ENCODE measurements around the gene CCSER1. TPM values are rescaled to one million over a fixed set of nuclear protein-coding genes. Genes with fewer than 3 reads are reported as not detected.
"Not testable (repeated sequence)": the region's sequence is repeated elsewhere in the genome, so short reads cannot be mapped to it uniquely, and the experiment has no call there.

Gene CCSER1
- total RNA-seq, 1 experiment from 2014 or later = 5.9 TPM

- Histone ChIP-seq H3K9me3 (ENCODE audit: insufficient read depth, low read depth) (no peaks in the 10 kb centered on the region), H2AFZ (no peak overlapping the region), H3K4me1 (replicated peaks; ENCODE audit: insufficient read depth) (no peaks in the 10 kb centered on the region), H3K36me3 (ENCODE audit: low read depth) (no peaks in the 10 kb centered on the region), H3K27ac (no peak overlapping the region), H3K4me3 (no peak overlapping the region), H3K4me2 (no peak overlapping the region), H3K9me2 (ENCODE audit: insufficient read depth) (no peaks in the 10 kb centered on the region), H4K20me1 (ENCODE audit: insufficient read depth) (no peaks in the 10 kb centered on the region), H3F3A (ENCODE audit: insufficient read depth, low read depth) (no peaks in the 10 kb centered on the region), H3K27me3 (ENCODE audit: insufficient read depth, low read depth) (no peaks in the 10 kb centered on the region), H3K79me2 (ENCODE audit: low read depth) (no peaks in the 10 kb centered on the region)
- BruUV-seq (replicated peaks) = no TSS peak
- intact Hi-C loops (cut with micrococcal nuclease; ENCODE audit: unreplicated experiment) = no loop called here
- DNase-seq = no peak
- POLR2A ChIA-PET (ENCODE audit: unreplicated experiment) = no interaction called here
- CTCF ChIA-PET = no interaction called here
- no peak for TF ChIP-seq EZH2 (IDR thresholded peaks at IDR 0.05; ENCODE audit: low read depth)
- no peak for TF ChIP-seq CTCF (conservative IDR thresholded peaks at IDR 0.05)
These were observed 247.9 kb downstream of the CCSER1 start for GRCh38 chr4:90375081-90375480.

GRCh38 chr4:90393215-90393614, 266.0 kb downstream of the CCSER1 start:
- no peak overlapping the region for H3K27ac ChIP-seq
- no peak for DNase-seq
- ChIA-PET CTCF (no interaction called here), POLR2A (ENCODE audit: unreplicated experiment) (no interaction called here)
- intact Hi-C loops (cut with micrococcal nuclease; ENCODE audit: unreplicated experiment) = no loop called here
- no peak overlapping the region for H2AFZ ChIP-seq
- H3F3A ChIP-seq (ENCODE audit: insufficient read depth, low read depth) = no peaks in the 10 kb centered on the region
- H4K20me1 ChIP-seq (ENCODE audit: insufficient read depth) = no peaks in the 10 kb centered on the region
- no peak overlapping the region for H3K4me2 ChIP-seq
- BruUV-seq (replicated peaks) = no TSS peak
- no peaks in the 10 kb centered on the region for H3K79me2 ChIP-seq (ENCODE audit: low read depth)
- H3K4me3 ChIP-seq = no peak overlapping the region
- no peaks in the 10 kb centered on the region for H3K9me2 ChIP-seq (ENCODE audit: insufficient read depth)
- no peaks in the 10 kb centered on the region for H3K36me3 ChIP-seq (ENCODE audit: low read depth)
- H3K27me3 ChIP-seq (ENCODE audit: insufficient read depth, low read depth) = no peaks in the 10 kb centered on the region
- no peaks in the 10 kb centered on the region for H3K4me1 ChIP-seq (replicated peaks; ENCODE audit: insufficient read depth)
- no peaks in the 10 kb centered on the region for H3K9me3 ChIP-seq (ENCODE audit: insufficient read depth, low read depth)
- TF ChIP-seq CTCF (conservative IDR thresholded peaks at IDR 0.05) (no peak), EZH2 (IDR thresholded peaks at IDR 0.05; ENCODE audit: low read depth) (no peak)

- Histone ChIP-seq H3K9me3 (ENCODE audit: insufficient read depth, low read depth) (no peaks in the 10 kb centered on the region), H3K79me2 (ENCODE audit: low read depth) (no peaks in the 10 kb centered on the region), H3K9me2 (ENCODE audit: insufficient read depth) (no peaks in the 10 kb centered on the region), H3K36me3 (ENCODE audit: low read depth) (no peaks in the 10 kb centered on the region), H4K20me1 (ENCODE audit: insufficient read depth) (no peaks in the 10 kb centered on the region), H3F3A (ENCODE audit: insufficient read depth, low read depth) (no peaks in the 10 kb centered on the region), H3K27ac (no peak overlapping the region), H3K4me3 (no peak overlapping the region), H3K4me2 (no peak overlapping the region), H2AFZ (no peak overlapping the region), H3K4me1 (replicated peaks; ENCODE audit: insufficient read depth) (no peaks in the 10 kb centered on the region), H3K27me3 (ENCODE audit: insufficient read depth, low read depth) (no peaks in the 10 kb centered on the region)
- no TSS peak for BruUV-seq (replicated peaks)
- POLR2A ChIA-PET (ENCODE audit: unreplicated experiment) = no interaction called here
- intact Hi-C loops (cut with micrococcal nuclease; ENCODE audit: unreplicated experiment) = no loop called here
- CTCF ChIA-PET = no interaction called here
- TF ChIP-seq CTCF (conservative IDR thresholded peaks at IDR 0.05) (no peak), EZH2 (IDR thresholded peaks at IDR 0.05; ENCODE audit: low read depth) (no peak)
- DNase-seq = no peak
These were observed 276.6 kb downstream of the CCSER1 start for GRCh38 chr4:90403781-90404180.

GRCh38 chr4:90407897-90408296, 280.7 kb downstream of the CCSER1 start:
- H3K4me2 ChIP-seq; H4K20me1 ChIP-seq (ENCODE audit: insufficient read depth); H3K9me2 ChIP-seq (ENCODE audit: insufficient read depth); CTCF ChIA-PET; H3K4me3 ChIP-seq; H3F3A ChIP-seq (ENCODE audit: insufficient read depth, low read depth); H3K27ac ChIP-seq; intact Hi-C loops (cut with micrococcal nuclease; ENCODE audit: unreplicated experiment); H3K4me1 ChIP-seq (replicated peaks; ENCODE audit: insufficient read depth); H3K27me3 ChIP-seq (ENCODE audit: insufficient read depth, low read depth); H2AFZ ChIP-seq; BruUV-seq (replicated peaks); H3K79me2 ChIP-seq (ENCODE audit: low read depth); POLR2A ChIA-PET (ENCODE audit: unreplicated experiment); H3K9me3 ChIP-seq (ENCODE audit: insufficient read depth, low read depth); DNase-seq; H3K36me3 ChIP-seq (ENCODE audit: low read depth): not testable (repeated sequence)

- intact Hi-C loops (cut with micrococcal nuclease; ENCODE audit: unreplicated experiment); H3K4me1 ChIP-seq (replicated peaks; ENCODE audit: insufficient read depth); H4K20me1 ChIP-seq (ENCODE audit: insufficient read depth); DNase-seq; H3K79me2 ChIP-seq (ENCODE audit: low read depth); H3K4me2 ChIP-seq; CTCF ChIA-PET; POLR2A ChIA-PET (ENCODE audit: unreplicated experiment); H3F3A ChIP-seq (ENCODE audit: insufficient read depth, low read depth); H3K4me3 ChIP-seq; H3K9me3 ChIP-seq (ENCODE audit: insufficient read depth, low read depth); H3K36me3 ChIP-seq (ENCODE audit: low read depth); H3K27ac ChIP-seq; H3K27me3 ChIP-seq (ENCODE audit: insufficient read depth, low read depth); H3K9me2 ChIP-seq (ENCODE audit: insufficient read depth); BruUV-seq (replicated peaks); H2AFZ ChIP-seq: not testable (repeated sequence)
These were observed 285.6 kb downstream of the CCSER1 start for GRCh38 chr4:90412786-90413185.

All from PC-9 (cell line).